GM21528 (cell line): ENCODE measurements around the gene FAM89B.
A peak's percentile ranks its signal among the peaks of the same experiment; 100 is the strongest.

Source experiments
- ATAC-seq: cut with Tn5 transposase; IDR thresholded peaks from one replicate; pipeline ENCODE4 v1.9.1; 2021; ENCODE audit warnings: mild to moderate bottlenecking, moderate library complexity; ENCODE audit not compliant: unreplicated experiment, low FRiP score

Gene FAM89B

DNA sequence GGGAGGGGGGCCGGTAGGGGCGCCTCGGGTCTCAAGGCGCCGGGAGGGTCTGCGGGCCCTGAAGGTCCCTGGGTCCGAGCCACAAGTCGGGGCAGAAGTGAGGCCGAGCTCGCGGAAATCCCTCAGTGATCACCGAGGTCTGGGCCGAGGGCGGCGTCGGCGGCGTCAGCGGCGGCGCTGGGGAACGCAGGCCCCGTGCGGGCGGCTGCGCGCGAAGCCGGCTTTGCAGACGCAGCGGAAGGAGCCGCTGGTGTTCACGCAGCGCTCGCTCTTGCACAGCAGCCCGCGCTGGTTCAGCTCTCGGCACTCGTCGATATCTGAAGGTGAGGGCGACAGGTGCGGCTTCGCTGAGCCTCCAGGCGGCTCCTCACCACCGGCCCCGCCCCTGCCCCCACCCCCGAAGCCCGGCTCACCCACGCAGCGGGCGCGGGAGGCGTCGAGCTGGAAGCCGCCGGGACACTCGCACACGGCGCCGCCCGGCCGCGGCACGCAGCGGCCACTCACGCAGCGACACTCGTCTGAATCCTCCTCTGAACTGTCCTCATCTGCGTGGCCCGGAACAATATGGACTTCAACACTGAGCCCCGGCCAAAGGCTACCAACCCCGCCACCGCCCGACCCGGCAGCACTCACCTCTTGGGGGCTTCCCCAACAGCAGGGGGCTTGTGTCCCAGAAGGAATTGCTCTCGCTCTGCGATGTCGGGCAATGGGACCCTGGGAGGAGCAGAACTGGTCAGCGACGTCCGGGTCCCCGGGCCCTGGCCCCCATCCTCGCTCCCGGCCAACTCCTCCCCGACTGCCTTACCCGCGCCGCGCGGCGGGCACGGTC is 33.2 kb upstream of the FAM89B start:
- no peak for ATAC-seq

DNA sequence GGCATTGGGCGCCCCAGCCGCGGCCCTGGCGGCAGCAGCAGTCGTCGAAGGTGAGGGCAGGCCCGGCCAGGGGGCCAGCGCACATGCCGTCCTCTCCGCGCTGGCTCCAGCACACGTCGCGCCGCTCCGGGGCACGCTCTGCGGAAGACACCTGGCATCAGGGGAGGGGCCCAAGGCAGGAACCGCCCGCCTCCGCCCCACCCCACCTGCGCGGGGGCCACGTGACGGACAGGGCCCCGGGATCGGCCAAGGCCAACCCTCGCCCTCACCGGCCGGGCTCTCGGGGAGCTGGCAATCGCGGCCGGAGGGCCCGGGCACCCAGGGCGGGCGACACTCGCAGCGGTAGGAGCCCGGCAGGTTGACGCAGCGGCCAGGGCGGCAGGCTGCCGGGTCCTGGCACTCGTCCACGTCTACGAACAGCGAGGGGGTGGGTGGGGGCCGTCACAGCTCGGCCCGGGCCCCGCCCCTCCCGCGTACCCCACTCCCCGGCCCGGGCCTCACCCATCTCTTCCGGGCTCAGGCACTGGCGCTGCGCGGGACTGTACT is 32.5 kb upstream of the FAM89B start:
- peak; percentile 2 for ATAC-seq

DNA sequence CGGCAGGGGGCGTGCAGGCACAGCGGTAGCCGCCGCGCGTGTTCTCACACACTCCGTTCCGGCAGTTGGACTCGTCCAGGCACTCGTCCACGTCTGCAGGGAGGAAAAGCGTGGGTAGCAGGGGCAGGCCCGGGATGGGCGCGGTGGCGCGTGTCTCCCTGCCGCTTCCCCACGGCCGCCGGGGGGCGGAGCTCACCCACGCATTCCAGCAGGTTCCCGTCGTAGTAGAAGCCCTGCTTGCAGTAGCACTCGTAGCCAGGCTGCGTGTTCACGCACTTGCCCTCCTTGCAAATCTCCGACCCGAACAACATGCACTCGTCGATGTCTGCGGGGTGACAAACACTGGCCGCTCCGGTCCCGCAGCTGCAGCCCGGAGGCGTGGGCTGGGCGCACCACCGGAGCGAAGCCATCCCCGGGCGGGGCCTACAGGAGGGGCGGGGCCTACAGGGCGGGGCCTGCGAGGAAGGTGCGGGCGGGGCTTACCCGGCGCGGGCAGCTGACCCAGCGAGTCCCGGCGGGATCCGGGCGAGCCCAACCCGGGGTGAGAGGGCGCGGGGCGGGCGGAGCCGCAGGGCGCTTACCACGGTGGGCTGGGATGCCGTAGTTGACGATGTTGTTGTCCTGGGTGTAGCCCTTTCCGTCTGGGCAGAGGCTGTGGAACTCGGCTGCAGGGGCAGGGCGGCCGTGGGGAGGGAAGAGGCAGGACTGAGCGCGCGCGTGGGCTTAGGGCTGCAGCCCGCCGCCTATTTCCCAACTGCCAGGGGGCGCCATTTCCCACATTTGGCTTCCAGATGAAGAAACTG is 31.8 kb upstream of the FAM89B start:
- ATAC-seq: peak; percentile 56

DNA sequence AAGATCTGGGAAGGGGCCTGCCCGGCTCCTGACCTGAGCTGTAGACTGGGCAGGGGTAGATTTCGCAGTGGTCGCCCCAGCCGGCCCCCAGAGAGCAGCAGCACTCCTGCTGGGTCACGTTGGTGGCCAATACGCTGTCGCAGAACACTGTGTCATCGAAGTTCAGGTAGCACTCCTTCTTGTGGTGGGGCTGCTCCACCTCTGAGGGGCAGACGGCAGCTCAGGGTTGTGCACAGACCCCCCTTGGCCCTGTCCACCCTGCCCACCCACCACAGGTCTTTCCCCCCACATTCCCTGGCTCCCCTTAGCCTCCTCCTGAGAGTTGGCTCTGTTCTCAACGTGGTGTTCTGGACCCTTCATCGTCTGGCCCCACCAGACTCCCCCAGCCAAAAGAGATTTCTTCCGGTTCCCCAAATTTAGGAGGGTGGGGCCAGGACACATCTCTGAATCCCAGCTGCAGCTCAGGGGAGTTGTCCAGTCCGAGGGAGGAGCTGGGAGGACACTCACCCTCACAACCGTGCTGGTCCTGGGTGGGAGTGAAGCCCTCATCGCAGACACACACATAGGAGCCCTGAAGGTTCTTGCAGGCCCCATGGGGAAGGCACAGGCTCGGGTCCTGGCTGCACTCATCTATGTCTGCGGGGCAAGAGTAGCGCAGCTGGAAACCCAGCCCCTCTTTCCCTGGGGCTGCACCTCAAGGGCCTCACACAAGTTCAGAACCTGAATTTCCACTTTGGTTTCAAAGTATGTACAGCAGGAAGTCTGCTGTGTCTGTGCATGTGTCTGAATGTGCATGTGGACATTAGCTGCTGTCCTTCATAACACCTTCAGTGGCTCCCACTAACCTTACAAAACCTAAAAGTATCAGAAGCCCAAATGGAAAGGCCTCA is 31.0 kb upstream of the FAM89B start:
- ATAC-seq: no peak

DNA sequence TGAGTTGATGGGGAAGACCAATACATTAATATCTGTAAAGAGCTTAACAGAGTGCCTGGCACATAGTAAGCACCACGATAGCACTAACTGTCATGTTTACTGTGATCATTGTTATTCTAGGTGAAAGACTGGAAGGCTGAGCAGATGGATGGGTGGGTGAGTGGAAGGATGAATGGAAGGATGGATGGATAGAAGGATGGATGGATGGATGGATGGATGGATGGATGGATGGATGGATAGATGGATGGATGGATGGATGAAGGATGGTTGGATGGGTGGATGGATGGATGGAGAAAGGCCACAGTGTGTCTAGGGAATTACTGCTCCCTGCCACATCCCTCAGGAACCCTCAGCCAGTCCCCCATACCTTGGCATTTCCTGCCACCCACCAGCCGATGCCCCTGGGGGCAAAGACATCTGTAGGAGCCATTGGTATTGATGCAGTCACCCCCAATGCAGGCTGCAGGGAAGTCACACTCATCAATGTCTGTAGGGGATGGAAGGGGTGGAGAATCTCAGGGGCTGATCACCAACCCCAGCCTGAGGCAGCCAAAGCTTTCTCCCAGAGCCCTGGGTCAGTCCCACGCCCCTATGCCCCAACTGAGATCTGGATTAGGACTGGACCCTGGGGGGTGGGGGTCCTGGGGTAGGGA is 29.5 kb upstream of the FAM89B start:
- no peak for ATAC-seq

DNA sequence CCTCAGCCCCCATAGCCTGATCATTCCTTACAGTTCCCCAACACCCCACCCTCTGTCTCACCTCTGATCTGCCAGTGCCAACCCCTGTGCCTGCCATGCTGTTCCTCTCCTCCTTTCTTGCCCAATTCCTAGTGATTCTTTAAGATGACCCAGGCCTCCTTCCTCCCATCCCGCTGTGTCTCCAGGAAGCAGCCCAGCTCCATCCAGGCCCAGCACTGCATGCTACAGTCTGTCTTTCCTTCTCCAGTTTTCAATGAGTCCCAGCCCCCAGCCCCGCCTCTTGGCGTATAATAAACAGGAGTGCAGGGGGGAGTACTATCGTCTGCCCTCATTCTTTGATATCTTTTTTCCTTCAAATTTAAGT is 26.5 kb upstream of the FAM89B start:
- no peak for ATAC-seq

GRCh38 chr11:65546217-65546958 is 25.9 kb upstream of the FAM89B start:
- ATAC-seq: peak; percentile 57

- ATAC-seq: no peak
Measured at GRCh38 chr11:65547446-65548125, 24.8 kb upstream of the FAM89B start.

DNA sequence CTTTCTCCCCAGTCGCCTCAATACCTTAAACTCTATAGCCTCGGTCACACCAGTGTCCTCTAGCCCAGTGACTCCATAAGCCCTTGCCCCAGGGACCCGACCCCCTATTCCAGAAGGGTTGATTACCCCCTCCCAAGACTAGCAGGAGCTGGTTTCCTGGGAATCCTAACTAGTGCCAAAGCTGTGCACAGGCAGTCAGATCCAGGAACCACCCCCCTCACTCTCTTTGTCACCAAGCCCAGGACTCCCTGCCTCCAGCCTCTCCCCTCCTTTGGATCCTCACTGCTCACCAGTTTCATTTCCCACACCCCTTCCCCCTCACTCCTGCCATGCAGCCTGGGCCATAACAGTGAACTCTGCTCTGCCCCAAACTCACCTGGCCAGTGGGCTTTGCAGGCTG is 23.9 kb upstream of the FAM89B start:
- no peak for ATAC-seq

DNA sequence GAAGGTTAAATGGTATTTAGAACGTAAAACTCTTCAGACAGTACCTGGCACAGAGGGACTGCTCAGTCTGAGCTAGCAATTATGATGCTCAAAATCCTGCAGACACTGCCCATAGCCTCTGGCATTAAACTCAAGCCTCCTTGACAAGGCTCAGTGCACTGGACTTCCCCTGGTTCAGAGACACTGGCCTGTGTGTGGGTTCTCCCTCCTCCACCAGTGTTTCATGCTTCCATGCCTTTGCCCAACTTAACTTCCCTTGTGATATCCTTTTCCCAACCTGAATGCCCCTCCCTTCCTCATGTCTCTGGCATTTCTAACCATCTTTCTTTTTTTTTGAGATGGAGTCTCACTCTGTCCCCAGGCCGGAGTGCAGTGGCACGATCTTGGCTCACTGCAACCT is 23.2 kb upstream of the FAM89B start:
- ATAC-seq: no peak

GRCh38 chr11:65551572-65552387 is 20.6 kb upstream of the FAM89B start:
- no peak for ATAC-seq

GRCh38 chr11:65552388-65552951 is 19.9 kb upstream of the FAM89B start:
- ATAC-seq: no peak

DNA sequence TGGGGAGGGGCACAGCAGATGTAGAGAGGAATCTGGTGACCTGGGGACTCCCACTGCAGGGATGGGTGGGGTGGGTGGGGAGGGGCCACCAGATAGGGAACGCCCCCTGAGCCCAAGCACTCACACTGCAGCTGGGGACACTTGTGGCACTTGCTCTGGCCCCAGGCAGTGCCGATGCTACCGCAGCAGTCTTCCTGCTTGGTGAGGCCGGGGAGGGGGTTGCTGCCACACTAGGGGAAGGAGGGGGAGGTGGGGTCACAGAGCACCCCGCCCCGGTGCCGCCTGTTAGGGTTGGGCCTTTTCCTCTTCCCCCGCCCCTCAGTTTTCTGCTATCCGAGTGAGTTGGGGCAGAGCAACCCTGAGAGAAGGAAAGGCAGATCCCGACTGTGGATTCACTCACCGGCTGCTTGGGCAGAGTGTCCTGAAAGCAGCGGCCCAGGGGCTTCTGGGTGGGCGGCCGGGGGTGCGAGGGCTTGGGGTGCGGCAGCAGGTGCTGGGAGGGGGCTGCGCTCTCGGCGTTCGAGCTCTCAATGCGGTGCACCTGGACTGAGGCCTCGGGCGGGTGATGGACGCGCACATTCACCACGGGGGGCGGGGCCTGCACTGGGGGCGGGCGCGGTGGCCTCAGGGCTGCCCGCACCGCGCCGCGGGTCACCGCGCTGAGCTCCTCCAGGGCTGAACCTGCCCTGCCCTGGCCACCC is 18.9 kb upstream of the FAM89B start:
- ATAC-seq: no peak

DNA sequence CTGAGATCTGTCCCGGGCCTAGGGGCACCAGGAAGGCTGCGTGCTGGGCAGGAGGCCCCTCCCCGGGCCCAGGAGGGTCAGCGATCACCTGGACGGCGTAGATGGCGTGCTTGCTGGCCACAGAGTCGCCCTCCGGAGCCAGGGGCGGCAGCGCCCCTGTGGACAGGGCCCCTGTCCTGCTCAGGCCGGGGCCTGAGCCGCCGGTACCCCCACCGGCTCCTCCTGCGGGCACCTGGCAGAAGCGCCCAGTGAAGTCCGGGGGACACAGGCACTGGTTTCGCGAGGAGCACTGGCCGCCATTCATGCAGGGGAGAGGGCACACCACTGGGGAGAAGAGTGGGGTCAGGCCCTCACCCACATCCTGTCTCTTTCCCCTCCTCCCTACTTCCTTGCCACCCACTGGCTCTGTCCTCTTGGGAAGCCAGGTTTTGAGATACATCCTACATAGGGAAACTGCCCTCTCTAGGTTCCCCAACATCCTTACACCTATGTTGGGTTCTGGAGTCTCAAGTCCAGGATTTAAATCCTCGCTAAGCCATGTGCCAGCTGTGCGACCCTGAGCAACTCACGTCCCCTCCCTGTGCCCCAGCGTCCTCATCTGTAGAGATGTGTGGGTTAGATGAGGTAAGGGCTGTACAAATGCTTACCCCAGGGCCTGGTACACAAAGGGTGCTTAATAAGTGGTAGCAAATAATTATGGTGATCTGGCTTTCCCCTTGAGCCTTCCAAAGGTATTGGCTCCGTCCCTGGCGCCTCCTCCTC is 18.1 kb upstream of the FAM89B start:
- no peak for ATAC-seq

DNA sequence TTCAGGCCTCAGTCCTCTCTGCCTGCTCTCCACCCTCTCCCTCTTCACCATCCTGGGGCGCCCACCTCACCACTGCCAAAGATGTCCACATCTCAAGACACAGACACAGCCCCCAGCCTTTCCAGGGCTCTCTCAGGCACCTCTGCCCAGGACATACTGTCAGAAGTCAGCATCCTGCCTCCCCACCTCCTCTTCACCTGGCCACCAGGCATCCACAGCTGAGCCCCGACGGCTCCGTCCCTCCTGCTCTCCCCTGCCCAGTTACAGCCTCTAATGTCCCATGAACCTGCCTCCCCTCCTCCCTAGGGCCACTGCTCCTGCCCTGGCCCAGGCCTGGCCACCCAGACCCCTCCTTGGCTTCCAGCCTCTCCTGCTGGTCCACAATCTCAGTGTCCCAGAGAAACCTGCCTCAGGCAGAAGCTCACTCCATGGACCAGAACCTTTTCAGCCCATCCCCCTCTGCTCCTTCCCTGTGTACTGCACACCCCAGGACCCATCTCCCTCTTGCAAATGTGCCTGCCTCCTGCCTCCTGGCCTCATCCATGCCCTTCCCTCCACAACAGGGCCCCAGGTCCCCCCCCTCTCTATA is 17.4 kb upstream of the FAM89B start:
- no peak for ATAC-seq

DNA sequence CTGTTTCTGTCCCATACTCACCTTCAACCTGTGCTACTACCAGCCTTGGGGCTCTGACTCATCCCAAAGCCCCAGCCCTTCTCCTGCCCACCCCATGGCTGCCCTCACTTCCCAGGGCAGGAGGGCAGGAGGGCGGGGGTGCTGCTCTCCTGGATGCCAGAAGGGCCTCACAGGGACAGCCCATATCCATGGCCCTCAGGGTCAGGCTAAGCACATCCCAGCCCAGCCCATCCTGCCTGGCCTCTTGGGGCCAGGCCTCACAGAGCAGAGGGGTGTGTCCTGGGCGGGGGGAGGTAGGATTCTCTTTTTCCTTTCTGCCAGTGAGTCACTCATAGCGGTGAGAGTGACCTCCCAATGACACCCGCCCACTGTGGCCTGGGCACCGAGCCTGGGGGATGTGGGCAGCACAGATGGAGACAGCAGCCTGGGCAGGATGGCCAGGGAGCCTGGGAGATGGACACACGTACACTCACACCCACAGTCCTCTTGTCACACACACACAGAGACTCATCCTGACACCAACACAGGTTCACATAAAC is 16.6 kb upstream of the FAM89B start:
- ATAC-seq: no peak
